Measurements from ENCODE around the gene RNF8.
"Not testable (repeated sequence)": the region's sequence is repeated elsewhere in the genome, so short reads cannot be mapped to it uniquely, and the experiment has no call there.

RNF8 gene

DNA sequence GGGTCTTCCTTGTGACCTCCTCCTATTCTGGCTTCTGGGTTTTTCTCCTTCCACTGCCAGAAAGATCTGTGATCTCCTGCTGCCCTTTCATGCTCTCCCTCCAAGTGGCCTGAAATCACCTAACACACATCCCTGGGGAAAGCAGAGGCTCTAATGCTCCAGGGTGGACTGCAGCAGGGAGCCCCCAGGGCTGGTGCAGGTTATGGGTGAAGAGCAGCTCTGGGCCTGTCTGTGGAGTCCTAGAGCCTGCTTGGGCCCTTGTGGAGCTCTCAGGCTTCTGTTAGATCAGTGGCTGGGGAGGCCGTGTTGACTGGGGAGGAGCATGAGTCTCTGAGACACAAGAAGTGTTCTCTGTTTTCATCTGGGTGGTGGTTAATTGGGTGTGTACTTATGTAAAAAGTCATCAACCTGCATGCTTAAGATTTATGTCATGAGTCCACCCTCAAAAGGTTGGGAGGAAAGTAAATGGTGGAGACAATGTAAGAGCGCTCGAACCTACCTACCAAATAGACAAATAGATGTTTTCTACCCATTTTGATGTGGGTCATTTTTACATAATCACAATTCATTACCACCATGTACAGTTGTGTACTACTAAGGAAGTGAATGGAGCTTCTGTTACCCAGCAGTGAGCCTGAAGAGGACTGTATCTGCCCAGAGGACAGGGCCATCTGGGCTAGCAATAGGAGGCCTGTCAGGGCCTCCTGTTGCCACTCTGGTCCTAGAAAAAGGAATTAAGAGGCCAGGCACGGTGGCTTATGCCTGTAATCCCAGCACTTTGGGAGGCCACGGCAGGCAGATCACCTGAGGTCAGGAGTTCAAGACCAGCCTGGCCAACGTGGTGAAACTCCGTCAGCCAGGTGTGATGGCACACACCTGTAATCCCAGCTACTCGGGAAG lies 32.0 kb upstream of the RNF8 start:
- DNase-seq, result no peak

- peak; percentile 47 for DNase-seq
Observed at GRCh38 chr6:37323580-37323979, 30.2 kb upstream of the RNF8 start.

DNA sequence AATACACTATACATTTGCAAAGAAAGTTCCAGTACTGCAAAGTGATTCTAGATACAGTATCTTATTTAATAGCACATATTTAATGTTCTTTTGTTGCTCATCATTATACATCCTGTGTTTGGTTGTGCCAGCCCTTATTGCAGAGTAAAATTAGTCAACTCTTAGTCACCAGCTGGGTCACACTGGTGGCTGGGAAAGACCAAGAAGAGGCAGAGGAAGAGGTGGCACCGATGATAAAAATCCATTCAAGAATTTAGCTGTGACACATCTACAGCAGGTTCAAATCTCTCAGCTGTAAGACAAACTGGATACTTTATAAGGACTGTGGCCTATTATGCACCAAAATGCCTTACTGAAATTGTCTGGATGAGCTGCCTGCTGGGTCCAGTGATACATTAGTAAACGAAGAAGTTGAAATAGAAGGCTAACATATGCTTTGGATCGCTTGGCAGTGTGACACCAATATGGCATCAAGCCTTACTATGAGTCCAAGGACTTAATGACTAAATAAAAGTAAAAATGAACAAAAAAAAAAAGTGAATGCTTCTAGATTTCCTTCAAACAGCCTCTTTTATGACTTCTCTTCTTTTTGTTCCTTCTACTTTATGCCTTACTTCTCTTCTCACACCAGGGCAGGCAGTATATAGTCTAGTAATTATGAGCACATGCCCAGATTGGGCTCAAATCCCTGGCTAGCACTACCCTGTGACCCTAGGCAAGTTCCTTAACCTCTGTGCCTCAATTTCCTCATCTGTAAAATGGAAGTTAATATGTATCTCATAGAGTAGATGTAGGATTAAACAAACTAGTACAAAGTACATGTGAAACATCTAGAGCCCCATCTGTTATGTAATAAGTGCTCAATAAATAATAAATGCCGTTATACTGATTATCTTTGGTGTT lies 29.4 kb upstream of the RNF8 start:
- peak; percentile 85 for DNase-seq

DNA sequence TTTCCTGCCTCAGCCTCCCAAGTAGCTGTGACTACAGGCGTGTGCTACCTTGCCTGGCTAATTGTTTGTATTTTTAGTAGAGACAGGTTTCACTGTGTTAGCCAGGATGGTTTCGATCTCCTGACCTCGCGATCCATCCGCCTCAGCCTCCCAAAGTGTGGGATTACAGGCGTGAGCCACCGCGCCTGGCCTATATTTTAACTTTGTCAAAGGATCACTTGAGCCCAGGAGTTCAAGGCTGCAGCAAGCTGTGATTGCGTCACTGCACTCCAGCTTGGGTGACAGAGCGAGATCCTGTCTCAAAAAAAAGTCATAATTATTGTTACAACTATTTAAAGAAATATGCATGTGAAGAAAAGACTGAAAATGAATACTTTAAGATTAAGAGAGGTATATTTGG lies 23.4 kb upstream of the RNF8 start:
- DNase-seq, result not testable (repeated sequence)

DNA sequence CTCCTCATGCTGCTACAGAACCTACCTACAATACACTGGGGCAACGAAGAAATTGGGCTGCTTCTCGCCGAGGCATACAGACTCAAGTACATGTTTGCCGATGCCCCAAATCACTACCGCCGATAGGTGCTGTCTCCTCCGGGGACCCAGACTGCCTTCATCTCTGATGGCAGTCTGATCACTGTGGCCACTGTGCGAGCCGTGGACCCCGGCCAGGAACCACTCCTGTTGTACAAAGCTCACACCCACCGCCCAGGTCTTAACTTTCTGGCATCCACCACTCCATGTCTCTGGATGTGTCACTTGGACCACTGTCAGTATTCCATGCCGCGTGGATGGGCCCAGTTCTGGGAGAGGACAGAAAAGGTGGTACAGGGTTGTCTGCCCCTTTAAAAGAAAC lies 22.7 kb upstream of the RNF8 start:
- no peak for DNase-seq

- DNase-seq, result no peak
Observed at GRCh38 chr6:37332894-37333293, 20.9 kb upstream of the RNF8 start.

DNA sequence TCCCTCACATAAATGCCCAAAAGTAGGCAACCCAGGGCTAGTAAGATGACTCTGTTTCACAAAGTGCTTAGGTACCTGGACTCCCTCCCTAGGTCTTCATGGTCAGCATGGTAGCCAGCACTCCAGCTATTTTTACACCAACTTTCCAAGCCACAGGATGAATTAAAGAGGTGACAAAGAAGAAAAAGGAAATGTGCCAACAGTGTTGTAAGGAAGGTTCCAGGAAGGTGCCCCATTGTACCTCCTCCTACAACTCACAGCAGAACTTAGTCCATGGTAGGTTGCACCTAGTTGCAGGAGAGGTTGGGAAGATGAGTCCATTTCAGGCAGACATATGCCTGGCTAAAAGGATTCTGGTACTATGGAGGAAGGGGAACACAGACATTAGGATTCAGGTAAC lies 19.7 kb upstream of the RNF8 start:
- DNase-seq, result no peak

DNA sequence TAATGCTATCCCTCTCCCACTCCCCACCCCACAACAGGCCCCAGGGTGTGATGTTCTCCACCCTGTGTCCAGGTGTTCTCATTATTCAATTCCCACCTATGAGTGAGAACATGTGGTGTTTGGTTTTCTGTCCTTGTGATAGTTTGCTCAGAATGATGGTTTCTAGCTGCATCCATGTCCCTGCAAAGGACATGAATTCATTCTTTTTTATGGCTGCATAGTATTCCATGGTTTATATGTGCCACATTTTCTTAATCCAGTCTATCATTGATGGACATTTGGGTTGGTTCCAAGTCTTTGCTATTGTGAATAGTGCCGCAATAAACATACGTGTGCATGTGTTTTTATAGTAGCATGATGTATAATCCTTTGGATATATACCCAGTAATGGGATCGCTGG lies 15.5 kb upstream of the RNF8 start:
- not testable (repeated sequence) for DNase-seq

- no peak for DNase-seq
Observed at GRCh38 chr6:37338745-37339255, 15.0 kb upstream of the RNF8 start.

- no peak for DNase-seq
Observed at GRCh38 chr6:37339741-37340638, 13.8 kb upstream of the RNF8 start.

- DNase-seq, result no peak
Observed at GRCh38 chr6:37340639-37340943, 13.2 kb upstream of the RNF8 start.

GRCh38 chr6:37343248-37343647 lies 10.5 kb upstream of the RNF8 start:
- DNase-seq, result no peak

DNA sequence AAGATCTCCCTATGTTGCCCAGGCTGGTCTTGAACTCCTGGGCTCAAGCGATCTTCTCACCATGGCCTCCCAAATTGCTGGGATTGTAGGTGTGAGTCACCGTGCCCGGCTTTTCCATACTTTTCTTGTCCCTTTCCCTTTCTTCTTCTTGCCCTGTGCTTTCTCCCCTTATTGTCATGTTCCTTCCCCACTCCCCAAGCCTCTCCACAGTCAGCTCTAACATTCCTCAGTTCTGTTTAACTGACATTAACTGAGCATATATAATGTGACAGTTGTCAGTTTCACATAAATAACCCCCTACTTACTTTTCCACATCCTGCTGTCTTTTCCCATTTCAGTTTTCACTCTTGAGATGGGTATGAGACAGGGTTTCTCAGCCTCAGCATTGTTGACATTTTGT lies 9.5 kb upstream of the RNF8 start:
- DNase-seq, result no peak

GRCh38 chr6:37345804-37346203 lies 8.0 kb upstream of the RNF8 start:
- DNase-seq, result not testable (repeated sequence)

GRCh38 chr6:37347177-37347576 lies 6.6 kb upstream of the RNF8 start:
- DNase-seq, result no peak

DNA sequence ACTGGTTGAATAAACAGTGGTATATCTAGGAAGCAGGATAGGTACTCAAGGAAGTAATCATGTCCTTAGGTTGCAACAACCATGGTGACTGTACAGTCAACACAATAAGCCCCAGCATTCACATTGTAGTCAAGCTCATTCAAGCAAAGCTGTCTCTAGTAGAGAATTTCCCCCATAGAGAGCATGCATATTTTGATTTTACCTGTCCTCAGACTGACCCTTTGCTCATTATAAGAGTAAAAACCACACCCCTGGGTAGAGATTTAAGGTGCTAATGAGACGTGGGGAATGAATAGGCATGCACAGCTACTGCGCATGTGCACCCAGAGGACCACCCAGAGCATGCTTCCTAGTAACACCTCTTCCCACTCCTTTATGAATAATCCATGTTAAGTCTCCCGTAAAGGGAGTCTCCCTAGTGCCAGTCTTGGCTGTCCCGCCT lies 6.1 kb upstream of the RNF8 start:
- DNase-seq, result no peak

DNA sequence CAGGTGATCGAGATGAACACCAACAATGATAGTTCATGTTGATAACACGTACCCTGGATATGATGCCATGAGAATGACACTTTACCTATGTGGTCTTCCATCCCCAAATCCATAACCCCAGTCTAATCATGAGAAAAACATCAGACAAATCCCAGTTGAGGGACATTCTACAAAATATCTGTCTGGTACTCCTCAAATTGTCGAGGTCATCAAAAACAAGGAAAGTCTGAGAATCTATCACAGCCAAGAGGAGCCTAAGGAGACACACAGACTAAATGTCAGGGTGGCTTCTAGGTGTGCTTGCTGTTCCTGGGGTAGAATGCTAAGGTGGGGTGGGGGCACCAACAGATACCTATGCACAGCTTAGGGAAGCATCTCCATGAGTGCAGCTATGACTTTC lies 2.8 kb upstream of the RNF8 start:
- no peak for DNase-seq

GRCh38 chr6:37352384-37352783 lies 1.4 kb upstream of the RNF8 start:
- no peak for DNase-seq

DNA sequence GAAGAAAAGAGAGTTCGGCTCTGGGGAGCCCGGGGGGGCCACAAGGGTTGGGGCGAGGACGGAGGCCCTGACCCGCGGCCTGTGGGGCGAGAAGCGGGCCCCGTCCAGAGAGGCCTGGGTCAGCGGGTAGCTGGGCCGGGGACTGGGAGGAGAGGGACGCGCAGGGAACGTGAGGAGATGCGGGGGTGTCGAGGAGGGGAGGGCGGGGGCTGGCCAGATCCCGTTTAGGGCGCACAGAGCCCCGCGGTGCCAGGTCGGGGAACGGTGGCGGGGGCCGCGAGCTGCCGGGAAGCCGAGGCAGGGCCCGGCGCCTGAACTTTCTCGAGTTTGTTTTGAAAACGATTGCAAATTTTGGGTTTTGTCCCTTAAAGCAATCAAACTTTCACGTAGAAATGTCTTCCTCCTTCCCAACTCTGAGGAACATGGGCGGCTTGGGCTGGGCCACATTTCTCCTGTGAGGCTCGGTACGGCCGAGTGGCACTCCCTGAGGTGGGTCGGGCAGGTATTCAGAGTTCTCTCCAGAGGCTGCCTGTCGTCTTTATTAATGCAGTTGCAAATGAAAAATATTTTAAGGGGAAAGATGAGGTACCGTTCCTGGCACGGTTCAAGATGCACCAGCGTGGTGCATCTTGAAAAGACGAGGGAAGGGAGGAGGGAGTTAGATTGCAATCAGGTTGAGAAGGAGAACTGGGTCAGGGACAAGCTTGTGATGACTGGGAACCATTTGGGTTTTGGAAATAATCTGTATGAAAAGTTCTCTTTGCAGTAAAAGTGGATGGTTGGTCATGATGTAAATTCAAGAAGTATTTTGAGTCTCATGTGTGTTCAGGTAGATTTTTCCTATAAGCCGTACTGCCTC lies 972 bp downstream of the RNF8 start:
- DNase-seq, result peak; percentile 44

DNA sequence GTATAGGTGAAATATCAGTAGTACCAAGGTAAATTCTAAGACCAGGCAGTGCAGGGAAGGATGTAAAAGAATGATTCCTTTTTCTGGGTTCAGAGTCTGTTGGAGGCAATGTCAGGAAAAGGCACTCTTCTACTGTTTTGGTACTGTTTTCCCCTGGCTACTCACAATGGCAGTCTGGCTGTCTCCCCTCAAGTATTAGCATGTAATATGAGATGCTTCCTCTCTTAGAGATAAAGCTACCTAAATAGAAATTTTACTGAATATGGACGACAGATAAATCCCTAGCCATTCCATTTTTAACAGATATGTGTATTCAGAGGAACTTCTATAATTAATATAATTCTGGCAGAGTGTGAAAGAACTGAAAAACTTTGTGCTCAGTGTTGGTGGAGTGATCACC lies 3.5 kb downstream of the RNF8 start:
- DNase-seq, result no peak

GRCh38 chr6:37357860-37358259 lies 4.1 kb downstream of the RNF8 start:
- DNase-seq, result no peak

DNA sequence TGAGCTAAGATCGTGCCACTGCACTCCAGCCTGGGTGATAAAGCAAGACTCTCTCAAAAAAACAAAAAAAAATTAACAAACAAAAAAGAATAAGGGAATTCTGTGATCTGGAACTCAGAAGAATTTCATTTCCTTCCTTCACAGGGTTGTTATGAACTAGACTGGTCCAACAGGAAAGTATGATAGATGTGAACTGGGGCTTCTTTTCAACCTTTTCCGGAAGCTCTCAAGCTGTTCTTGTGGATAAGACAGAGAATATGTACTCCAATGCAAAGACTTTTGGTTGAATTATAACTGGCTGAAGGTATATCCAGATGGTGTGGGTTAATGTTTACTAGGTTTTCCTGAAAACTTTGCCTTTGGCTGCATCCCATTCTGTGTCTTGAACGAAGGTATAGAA lies 5.3 kb downstream of the RNF8 start:
- no peak for DNase-seq
